AG04450 (cell line): Measurements from ENCODE around the gene SYT2. TPM values are rescaled to one million over a fixed set of nuclear protein-coding genes. Genes with fewer than 3 reads are reported as not detected.

ENCODE experiments used
- CTCF ChIA-PET: fragments of 300-600, 350-600 bp; formaldehyde crosslinking; extraction: SDS; loops from one replicate; lab custom pipeline; 2022; ENCODE audit warnings: antibody characterized with exemption, inconsistent platforms; lab: Charles Lee
- POLR2A ChIA-PET: fragments of 350-600 bp; formaldehyde crosslinking; extraction: SDS; loops from one replicate; lab custom pipeline; 2021; ENCODE audit warnings: antibody characterized with exemption, inconsistent platforms; lab: Yijun Ruan, JAX
- DNase-seq: peaks from one replicate; pipeline ENCODE4 v3.0.0-alpha.2; 2011; ENCODE audit warnings: low read depth, low spot score
- H3K27ac ChIP-seq: one replicate; pipeline ENCODE4 v1.5.1; 2012; ENCODE audit warnings: low read depth, low read length, control low read depth
- H3K27me3 ChIP-seq: one replicate; pipeline ENCODE4 v1.6.0; 2012; ENCODE audit warnings: low read length; ENCODE audit not compliant: control insufficient read depth, insufficient read depth
- H3K4me3 ChIP-seq: 2 replicates; pipeline ENCODE4 v1.5.1; 2011; ENCODE audit warnings: mild to moderate bottlenecking, low read depth, low read length, control low read depth
- H3K9me3 ChIP-seq: 2 replicates; pipeline ENCODE4 v1.5.1; 2012; ENCODE audit warnings: low read length; ENCODE audit not compliant: control insufficient read depth, insufficient read depth
- CTCF ChIP-seq: IDR thresholded peaks from 2 replicates; pipeline ENCODE4 v1.5.1; 2011; ENCODE audit warnings: low read depth, low read length, control low read depth, inconsistent platforms
- polyA plus RNA-seq: library from polyadenylated mRNA; depleted of rRNA; stranded (reverse); fragments of >200 nt; gene quantifications from 2 replicates; pipeline ENCODE4 v1.2.3, GENCODE V29; 2011

Gene SYT2
- polyA plus RNA-seq, 1 experiment = 0.01 TPM

GRCh38 chr1:202658251-202658759, 51.9 kb downstream of the SYT2 start:
- Histone ChIP-seq H3K27ac (no peak overlapping the region), H3K27me3 (peaks cover 64% of the 10 kb centered on the region), H3K4me3 (no peak overlapping the region), H3K9me3 (no peaks in the 10 kb centered on the region)
- no peak for DNase-seq
- CTCF ChIA-PET = interaction anchor here (0.6 to 2.0 kb wide), 2 partner anchors 12 to 194 kb away, joined by 3 to 5 read pairs; no protein-coding TSS in a partner anchor
- POLR2A ChIA-PET = no interaction called here
- no peak for TF ChIP-seq CTCF

- peak; percentile 41 for TF ChIP-seq CTCF
- peaks cover 66% of the 10 kb centered on the region for H3K27me3 ChIP-seq
- no peak overlapping the region for H3K4me3 ChIP-seq
- ChIA-PET POLR2A (interaction anchor here (0.6 kb wide), 1 partner anchor 459 kb away, joined by 6 read pairs; no protein-coding TSS in a partner anchor), CTCF (interaction anchor here (0.5 to 1.4 kb wide), 3 partner anchors 36 to 316 kb away, joined by 3 to 7 read pairs (median 4); no protein-coding TSS in a partner anchor)
- H3K9me3 ChIP-seq = no peaks in the 10 kb centered on the region
- no peak for DNase-seq
- no peak overlapping the region for H3K27ac ChIP-seq
These were observed 53.2 kb downstream of the SYT2 start for GRCh38 chr1:202656951-202657646.

- CTCF ChIA-PET = interaction anchor here (0.6 kb wide), 1 partner anchor 313 kb away, joined by 6 read pairs; no protein-coding TSS in a partner anchor
These were observed 54.2 kb downstream of the SYT2 start for GRCh38 chr1:202656057-202656456.

GRCh38 chr1:202654079-202654478, 56.2 kb downstream of the SYT2 start:
- ChIA-PET CTCF (interaction anchor here (0.5 to 0.7 kb wide), 2 partner anchors 66 to 179 kb away, joined by 3 read pairs; no protein-coding TSS in a partner anchor), POLR2A (no interaction called here)
- peaks cover 59% of the 10 kb centered on the region for H3K27me3 ChIP-seq

More at GRCh38 chr1:202656057-202656456, 54.2 kb downstream of the SYT2 start:
- Histone ChIP-seq H3K27me3 (peaks cover 65% of the 10 kb centered on the region), H3K27ac (no peak overlapping the region), H3K4me3 (no peak overlapping the region), H3K9me3 (no peaks in the 10 kb centered on the region)
- POLR2A ChIA-PET = no interaction called here
- peak; percentile 35 for TF ChIP-seq CTCF
- DNase-seq = no peak

More at GRCh38 chr1:202654079-202654478, 56.2 kb downstream of the SYT2 start:
- Histone ChIP-seq H3K9me3 (no peaks in the 10 kb centered on the region), H3K27ac (no peak overlapping the region), H3K4me3 (no peak overlapping the region)
- DNase-seq = no peak
- TF ChIP-seq CTCF = no peak
